SK-N-MC (cell line): ENCODE measurements around the gene IFI30.

Source experiments
- EZH2 ChIP-seq: fragments of 200-600 bp; sonication (generic); IDR thresholded peaks from one replicate; pipeline ENCODE4 v1.6.1; 2017; ENCODE audit warnings: antibody characterized with exemption
- POLR2AphosphoS5 ChIP-seq: IDR thresholded peaks from 2 replicates; pipeline ENCODE4 v1.6.1; 2012; ENCODE audit warnings: mild to moderate bottlenecking, low read depth, low read length, borderline replicate concordance

DNA sequence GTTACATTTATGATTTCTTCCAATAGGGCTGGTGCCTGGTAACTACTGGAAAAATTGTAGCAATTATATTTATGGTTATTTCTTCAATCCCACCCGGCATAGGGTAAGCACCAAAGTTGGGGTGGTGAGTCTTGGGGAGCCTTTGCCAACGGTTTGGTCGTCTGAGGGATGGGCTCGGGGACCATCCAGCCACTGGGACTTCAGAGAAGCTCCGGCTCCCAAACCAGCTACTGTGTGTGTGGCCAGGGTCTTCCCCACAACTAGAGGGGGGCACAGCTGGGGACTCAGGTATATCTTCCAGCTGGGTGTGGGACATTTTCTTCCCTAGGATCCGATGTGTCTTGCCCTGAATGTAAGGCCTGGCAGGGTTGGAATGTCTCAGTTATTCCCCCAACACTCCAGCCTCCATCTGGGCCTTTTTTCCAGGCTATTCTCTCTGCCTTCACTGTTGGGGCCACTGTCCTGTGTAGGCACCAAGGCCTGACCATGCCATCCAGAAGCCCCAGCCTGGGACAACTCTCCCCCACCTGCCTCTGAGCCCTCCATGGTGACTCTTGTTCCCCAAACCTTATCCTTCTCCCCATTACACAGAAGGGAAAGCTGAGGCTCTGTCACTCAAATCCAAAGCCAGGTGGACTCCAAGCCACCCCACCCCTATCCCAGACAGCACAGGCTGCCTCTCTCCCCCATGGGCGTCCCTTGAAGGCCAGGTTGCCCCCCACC, 1.1 kb upstream of the IFI30 start:
- no peak for TF ChIP-seq EZH2
- no peak for TF ChIP-seq POLR2AphosphoS5
